ENCODE measurements around the gene DCUN1D2. TPM values are rescaled to one million over a fixed set of nuclear protein-coding genes. Genes with fewer than 3 reads are reported as not detected.

Gene DCUN1D2
- total RNA-seq, 1 experiment from 2014 or later: 26.2 TPM

DNA sequence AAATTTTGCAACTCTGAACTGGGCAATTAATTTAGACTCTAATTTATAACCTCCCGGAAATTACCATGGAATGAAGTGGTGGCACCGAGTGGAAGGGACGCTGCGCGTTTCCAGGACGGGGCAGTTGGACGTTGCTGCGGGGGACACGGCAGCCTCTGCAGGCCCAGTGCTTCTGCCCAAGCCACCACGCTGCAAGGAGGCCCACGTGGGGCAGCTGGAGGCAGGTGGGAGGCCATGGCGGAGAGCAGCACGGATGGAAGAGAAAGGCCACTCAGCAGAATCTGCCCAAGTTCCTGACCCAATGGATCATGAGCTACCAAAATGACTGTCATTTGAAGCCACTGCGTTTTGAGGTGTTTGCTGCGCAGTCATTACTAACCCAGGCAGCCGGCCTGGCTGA lies 26.0 kb downstream of the DCUN1D2 start:
- no peaks in the 10 kb centered on the region for H3K27me3 ChIP-seq (ENCODE audit: low read length)
- DNase-seq: no peak
- no peaks in the 10 kb centered on the region for H3K9me2 ChIP-seq (replicated peaks; ENCODE audit: insufficient read depth, low read length)
- no peak overlapping the region for H3K27ac ChIP-seq (ENCODE audit: low read length)
- H3K9me3 ChIP-seq (ENCODE audit: low read length): no peaks in the 10 kb centered on the region
- H3K4me3 ChIP-seq (ENCODE audit: low read length): no peak overlapping the region
- H3K4me2 ChIP-seq (ENCODE audit: low read depth, low read length, poor library complexity, severe bottlenecking): no peak overlapping the region
- peaks cover 10% of the 10 kb centered on the region; the same call in 1 of the 2 replicates for H4K20me1 ChIP-seq (ENCODE audit: insufficient read depth, low read depth, low read length)
- H3K79me2 ChIP-seq (ENCODE audit: low read length): peaks cover 37% of the 10 kb centered on the region
- no peaks in the 10 kb centered on the region for H3K4me1 ChIP-seq (ENCODE audit: low read length)
- no peak overlapping the region for H2AFZ ChIP-seq (ENCODE audit: low read length)
- peaks cover 45% of the 10 kb centered on the region for H3K36me3 ChIP-seq (ENCODE audit: insufficient read depth, low read length)
- no peak overlapping the region for H3K9ac ChIP-seq (ENCODE audit: low read length)

GRCh38 chr13:113461022-113461751 lies 29.3 kb downstream of the DCUN1D2 start:
- Histone ChIP-seq H3K27me3 (ENCODE audit: low read length) (no peaks in the 10 kb centered on the region), H3K27ac (ENCODE audit: low read length) (no peak overlapping the region), H3K4me3 (ENCODE audit: low read length) (no peak overlapping the region), H4K20me1 (ENCODE audit: insufficient read depth, low read depth, low read length) (no peaks in the 10 kb centered on the region), H3K79me2 (ENCODE audit: low read length) (peaks cover 15% of the 10 kb centered on the region), H3K4me2 (ENCODE audit: low read depth, low read length, poor library complexity, severe bottlenecking) (no peak overlapping the region), H3K9me3 (ENCODE audit: low read length) (no peaks in the 10 kb centered on the region), H2AFZ (ENCODE audit: low read length) (no peak overlapping the region), H3K9me2 (replicated peaks; ENCODE audit: insufficient read depth, low read length) (no peaks in the 10 kb centered on the region), H3K9ac (ENCODE audit: low read length) (no peak overlapping the region), H3K4me1 (ENCODE audit: low read length) (no peaks in the 10 kb centered on the region), H3K36me3 (ENCODE audit: insufficient read depth, low read length) (peaks cover 42% of the 10 kb centered on the region)
- no peak for DNase-seq

- Histone ChIP-seq H3K36me3 (ENCODE audit: insufficient read depth, low read length) (peaks cover 39% of the 10 kb centered on the region), H3K9me2 (replicated peaks; ENCODE audit: insufficient read depth, low read length) (no peaks in the 10 kb centered on the region), H3K27me3 (ENCODE audit: low read length) (no peaks in the 10 kb centered on the region), H3K4me2 (ENCODE audit: low read depth, low read length, poor library complexity, severe bottlenecking) (no peak overlapping the region), H3K9ac (ENCODE audit: low read length) (no peak overlapping the region), H3K4me3 (ENCODE audit: low read length) (no peak overlapping the region), H3K9me3 (ENCODE audit: low read length) (no peaks in the 10 kb centered on the region), H3K27ac (ENCODE audit: low read length) (no peak overlapping the region), H4K20me1 (ENCODE audit: insufficient read depth, low read depth, low read length) (no peaks in the 10 kb centered on the region), H3K79me2 (ENCODE audit: low read length) (peaks cover 12% of the 10 kb centered on the region), H2AFZ (ENCODE audit: low read length) (no peak overlapping the region), H3K4me1 (ENCODE audit: low read length) (peaks cover 2% of the 10 kb centered on the region)
- no peak for DNase-seq
Observed at GRCh38 chr13:113460599-113460998, 29.9 kb downstream of the DCUN1D2 start.

- peaks cover 9% of the 10 kb centered on the region for H3K79me2 ChIP-seq (ENCODE audit: low read length)
- no peaks in the 10 kb centered on the region for H3K27me3 ChIP-seq (ENCODE audit: low read length)
- no peak overlapping the region for H2AFZ ChIP-seq (ENCODE audit: low read length)
- H3K4me2 ChIP-seq (ENCODE audit: low read depth, low read length, poor library complexity, severe bottlenecking): no peak overlapping the region
- no peak overlapping the region for H3K4me3 ChIP-seq (ENCODE audit: low read length)
- H4K20me1 ChIP-seq (ENCODE audit: insufficient read depth, low read depth, low read length): no peaks in the 10 kb centered on the region
- peaks cover 37% of the 10 kb centered on the region for H3K36me3 ChIP-seq (ENCODE audit: insufficient read depth, low read length)
- no peak overlapping the region for H3K9ac ChIP-seq (ENCODE audit: low read length)
- no peaks in the 10 kb centered on the region for H3K9me3 ChIP-seq (ENCODE audit: low read length)
- H3K4me1 ChIP-seq (ENCODE audit: low read length): peaks cover 7% of the 10 kb centered on the region
- H3K27ac ChIP-seq (ENCODE audit: low read length): no peak overlapping the region
- no peak for DNase-seq
- no peaks in the 10 kb centered on the region for H3K9me2 ChIP-seq (replicated peaks; ENCODE audit: insufficient read depth, low read length)
Observed at GRCh38 chr13:113460064-113460555, 30.4 kb downstream of the DCUN1D2 start.

DNA sequence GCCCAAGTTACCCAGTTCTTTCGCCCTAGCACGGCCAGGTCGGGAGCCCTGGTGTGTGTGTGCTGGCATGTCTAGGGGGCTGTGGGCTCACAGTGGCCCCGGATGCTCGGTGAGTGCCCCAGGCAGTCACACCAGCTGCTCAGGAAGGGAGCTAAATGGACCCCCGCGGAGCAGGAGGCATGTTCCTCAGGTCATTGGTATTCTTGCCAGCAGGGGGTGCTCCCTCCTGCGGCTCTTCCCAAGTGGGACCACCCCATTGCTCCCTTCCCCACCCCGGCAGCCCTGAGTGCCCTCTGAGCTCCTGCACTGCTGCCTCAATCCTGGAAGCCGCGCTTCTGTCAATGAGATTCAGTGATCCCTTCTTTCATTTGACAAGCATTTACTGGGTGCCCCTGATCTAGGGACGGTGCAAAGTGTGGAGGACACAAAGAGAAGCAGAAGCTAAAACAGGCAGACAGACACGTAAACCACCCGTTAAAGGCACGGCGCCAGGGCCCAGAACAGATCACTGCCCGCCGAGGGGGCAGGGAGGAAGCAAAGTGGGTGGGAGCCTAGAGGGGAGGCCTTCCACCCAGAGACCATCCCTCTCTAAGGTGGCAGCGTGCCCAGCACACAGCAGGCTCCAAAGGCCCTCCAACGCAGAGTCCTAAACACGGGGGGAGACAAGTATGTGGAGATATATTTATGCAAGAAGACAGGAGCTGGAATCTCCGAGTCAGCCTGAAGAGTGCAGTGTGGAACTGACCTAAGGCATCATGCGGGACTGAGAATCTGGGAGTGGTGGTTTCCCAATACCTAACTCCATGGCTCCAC lies 32.1 kb downstream of the DCUN1D2 start:
- H3K79me2 ChIP-seq (ENCODE audit: low read length): peaks cover under 1% of the 10 kb centered on the region
- peaks cover 23% of the 10 kb centered on the region for H3K4me1 ChIP-seq (ENCODE audit: low read length)
- peak; percentile 41 for DNase-seq
- no peak overlapping the region for H3K4me2 ChIP-seq (ENCODE audit: low read depth, low read length, poor library complexity, severe bottlenecking)
- no peak overlapping the region for H2AFZ ChIP-seq (ENCODE audit: low read length)
- no peaks in the 10 kb centered on the region for H3K9me2 ChIP-seq (replicated peaks; ENCODE audit: insufficient read depth, low read length)
- no peak overlapping the region for H3K27ac ChIP-seq (ENCODE audit: low read length)
- peaks cover 30% of the 10 kb centered on the region for H3K36me3 ChIP-seq (ENCODE audit: insufficient read depth, low read length)
- no peaks in the 10 kb centered on the region for H3K27me3 ChIP-seq (ENCODE audit: low read length)
- H3K9me3 ChIP-seq (ENCODE audit: low read length): no peaks in the 10 kb centered on the region
- H3K9ac ChIP-seq (ENCODE audit: low read length): no peak overlapping the region
- no peaks in the 10 kb centered on the region for H4K20me1 ChIP-seq (ENCODE audit: insufficient read depth, low read depth, low read length)
- no peak overlapping the region for H3K4me3 ChIP-seq (ENCODE audit: low read length)

- H3K27me3 ChIP-seq (ENCODE audit: low read length): no peaks in the 10 kb centered on the region
- H3K4me1 ChIP-seq (ENCODE audit: low read length): peaks cover 33% of the 10 kb centered on the region
- no peaks in the 10 kb centered on the region for H3K9me2 ChIP-seq (replicated peaks; ENCODE audit: insufficient read depth, low read length)
Observed at GRCh38 chr13:113457510-113457909, 33.0 kb downstream of the DCUN1D2 start.

GRCh38 chr13:113456116-113456702 lies 34.3 kb downstream of the DCUN1D2 start:
- no peak overlapping the region for H3K9ac ChIP-seq (ENCODE audit: low read length)
- no peak overlapping the region for H2AFZ ChIP-seq (ENCODE audit: low read length)
- peaks cover 26% of the 10 kb centered on the region for H3K36me3 ChIP-seq (ENCODE audit: insufficient read depth, low read length)
- peaks cover 46% of the 10 kb centered on the region for H3K4me1 ChIP-seq (ENCODE audit: low read length)
- no peaks in the 10 kb centered on the region for H4K20me1 ChIP-seq (ENCODE audit: insufficient read depth, low read depth, low read length)
- no peak overlapping the region for H3K4me3 ChIP-seq (ENCODE audit: low read length)
- H3K27ac ChIP-seq (ENCODE audit: low read length): no peak overlapping the region
- no peaks in the 10 kb centered on the region for H3K9me3 ChIP-seq (ENCODE audit: low read length)
- no peaks in the 10 kb centered on the region for H3K9me2 ChIP-seq (replicated peaks; ENCODE audit: insufficient read depth, low read length)
- H3K27me3 ChIP-seq (ENCODE audit: low read length): no peaks in the 10 kb centered on the region
- no peak for DNase-seq
- no peaks in the 10 kb centered on the region for H3K79me2 ChIP-seq (ENCODE audit: low read length)
- no peak overlapping the region for H3K4me2 ChIP-seq (ENCODE audit: low read depth, low read length, poor library complexity, severe bottlenecking)

More at GRCh38 chr13:113457510-113457909, 33.0 kb downstream of the DCUN1D2 start:
- H3K9ac ChIP-seq (ENCODE audit: low read length): no peak overlapping the region
- H3K27ac ChIP-seq (ENCODE audit: low read length): no peak overlapping the region
- no peaks in the 10 kb centered on the region for H3K79me2 ChIP-seq (ENCODE audit: low read length)
- H3K36me3 ChIP-seq (ENCODE audit: insufficient read depth, low read length): peaks cover 30% of the 10 kb centered on the region
- H3K4me2 ChIP-seq (ENCODE audit: low read depth, low read length, poor library complexity, severe bottlenecking): no peak overlapping the region
- H2AFZ ChIP-seq (ENCODE audit: low read length): no peak overlapping the region
- no peak overlapping the region for H3K4me3 ChIP-seq (ENCODE audit: low read length)
- no peaks in the 10 kb centered on the region for H4K20me1 ChIP-seq (ENCODE audit: insufficient read depth, low read depth, low read length)
- peak; percentile 28 for DNase-seq
- no peaks in the 10 kb centered on the region for H3K9me3 ChIP-seq (ENCODE audit: low read length)

DNA sequence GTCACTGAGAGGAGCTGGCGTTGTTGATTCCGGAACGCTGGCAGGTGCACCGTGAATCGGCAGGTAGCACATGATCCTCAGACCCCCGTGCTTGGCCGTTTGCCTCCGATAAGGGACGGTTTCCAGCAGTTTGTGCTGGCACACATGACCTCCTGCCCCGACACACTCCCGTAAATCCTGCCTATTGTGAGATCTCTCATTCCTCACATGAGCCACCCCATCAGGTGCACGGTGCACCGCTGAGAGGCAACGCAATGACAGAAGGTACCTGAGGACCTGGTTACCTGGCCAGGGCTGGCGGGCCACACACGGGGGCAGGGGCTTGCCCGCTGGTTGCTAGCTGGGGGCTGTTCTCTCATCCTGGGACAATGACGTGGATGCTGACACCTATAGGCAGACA lies 35.1 kb downstream of the DCUN1D2 start:
- H3K79me2 ChIP-seq (ENCODE audit: low read length): no peaks in the 10 kb centered on the region
- H4K20me1 ChIP-seq (ENCODE audit: insufficient read depth, low read depth, low read length): no peaks in the 10 kb centered on the region
- H3K4me3 ChIP-seq (ENCODE audit: low read length): no peak overlapping the region
- no peaks in the 10 kb centered on the region for H3K27me3 ChIP-seq (ENCODE audit: low read length)
- H3K36me3 ChIP-seq (ENCODE audit: insufficient read depth, low read length): peaks cover 25% of the 10 kb centered on the region
- no peak overlapping the region for H3K9ac ChIP-seq (ENCODE audit: low read length)
- peaks cover 53% of the 10 kb centered on the region for H3K4me1 ChIP-seq (ENCODE audit: low read length)
- no peak for DNase-seq
- H2AFZ ChIP-seq (ENCODE audit: low read length): no peak overlapping the region
- H3K9me3 ChIP-seq (ENCODE audit: low read length): no peaks in the 10 kb centered on the region
- no peaks in the 10 kb centered on the region for H3K9me2 ChIP-seq (replicated peaks; ENCODE audit: insufficient read depth, low read length)
- H3K4me2 ChIP-seq (ENCODE audit: low read depth, low read length, poor library complexity, severe bottlenecking): no peak overlapping the region
- H3K27ac ChIP-seq (ENCODE audit: low read length): no peak overlapping the region; the same call in 1 of the 2 replicates
